Epithelial cell of prostate (primary cell): ENCODE measurements around the gene SPOCK1.

Experiments used
- DNase-seq: peaks from one replicate; pipeline ENCODE4 v3.0.0-alpha.2; 2011; ENCODE audit warnings: low read depth, low spot score
- H3K27ac ChIP-seq: fragments of 450-650 bp; 2 replicates; pipeline ENCODE4 v1.5.1; 2017; ENCODE audit warnings: mild to moderate bottlenecking

Gene SPOCK1

GRCh38 chr5:137450759-137451158 lies 48.4 kb downstream of the SPOCK1 start:
- H3K27ac ChIP-seq: no peak overlapping the region
- DNase-seq: no peak

- H3K27ac ChIP-seq: no peak overlapping the region
- DNase-seq: no peak
Observed at GRCh38 chr5:137448868-137449267, 50.3 kb downstream of the SPOCK1 start.

GRCh38 chr5:137446615-137447014 lies 52.5 kb downstream of the SPOCK1 start:
- DNase-seq: no peak
- no peak overlapping the region for H3K27ac ChIP-seq

- H3K27ac ChIP-seq: no peak overlapping the region
- no peak for DNase-seq
Observed at GRCh38 chr5:137446151-137446550, 53.0 kb downstream of the SPOCK1 start.

- no peak for DNase-seq
- H3K27ac ChIP-seq: no peak overlapping the region
Observed at GRCh38 chr5:137442660-137443059, 56.5 kb downstream of the SPOCK1 start.

- DNase-seq: no peak
- no peak overlapping the region for H3K27ac ChIP-seq
Observed at GRCh38 chr5:137441476-137441875, 57.6 kb downstream of the SPOCK1 start.

- no peak for DNase-seq
- H3K27ac ChIP-seq: no peak overlapping the region
Observed at GRCh38 chr5:137440795-137441194, 58.3 kb downstream of the SPOCK1 start.

GRCh38 chr5:137439645-137440044 lies 59.5 kb downstream of the SPOCK1 start:
- no peak overlapping the region for H3K27ac ChIP-seq
- DNase-seq: no peak

GRCh38 chr5:137438932-137439331 lies 60.2 kb downstream of the SPOCK1 start:
- DNase-seq: no peak
- no peak overlapping the region for H3K27ac ChIP-seq

GRCh38 chr5:137437774-137438173 lies 61.4 kb downstream of the SPOCK1 start:
- no peak for DNase-seq
- H3K27ac ChIP-seq: no peak overlapping the region

- DNase-seq: no peak
- no peak overlapping the region for H3K27ac ChIP-seq
Observed at GRCh38 chr5:137433539-137433938, 65.6 kb downstream of the SPOCK1 start.

GRCh38 chr5:137432376-137432775 lies 66.8 kb downstream of the SPOCK1 start:
- DNase-seq: no peak
- no peak overlapping the region for H3K27ac ChIP-seq

- H3K27ac ChIP-seq: no peak overlapping the region
- no peak for DNase-seq
Observed at GRCh38 chr5:137431051-137431450, 68.1 kb downstream of the SPOCK1 start.

GRCh38 chr5:137415231-137415681 lies 83.9 kb downstream of the SPOCK1 start:
- DNase-seq: peak; percentile 29
- peak overlapping the region; percentile 35 for H3K27ac ChIP-seq

GRCh38 chr5:137414112-137414755 lies 84.9 kb downstream of the SPOCK1 start:
- H3K27ac ChIP-seq: no peak overlapping the region
- no peak for DNase-seq

GRCh38 chr5:137412136-137412535 lies 87.0 kb downstream of the SPOCK1 start:
- no peak for DNase-seq

GRCh38 chr5:137410234-137411010 lies 88.7 kb downstream of the SPOCK1 start:
- no peak overlapping the region for H3K27ac ChIP-seq
- no peak for DNase-seq

More at GRCh38 chr5:137412136-137412535, 87.0 kb downstream of the SPOCK1 start:
- no peak overlapping the region for H3K27ac ChIP-seq

- H3K27ac ChIP-seq: no peak overlapping the region
- no peak for DNase-seq
Observed at GRCh38 chr5:137409736-137410135, 89.4 kb downstream of the SPOCK1 start.

- no peak for DNase-seq
- no peak overlapping the region for H3K27ac ChIP-seq
Observed at GRCh38 chr5:137407090-137407489, 92.0 kb downstream of the SPOCK1 start.

- no peak for DNase-seq
- H3K27ac ChIP-seq: no peak overlapping the region
Observed at GRCh38 chr5:137405393-137405792, 93.7 kb downstream of the SPOCK1 start.

GRCh38 chr5:137403869-137404268 lies 95.3 kb downstream of the SPOCK1 start:
- no peak for DNase-seq
- no peak overlapping the region for H3K27ac ChIP-seq
